ENCODE results near the gene SLC66A1. TPM values are rescaled to one million over a fixed set of nuclear protein-coding genes. Genes with fewer than 3 reads are reported as not detected.

Gene SLC66A1
- total RNA-seq, 2 donors from 2014 or later = 11.4 to 12.0 TPM

DNA sequence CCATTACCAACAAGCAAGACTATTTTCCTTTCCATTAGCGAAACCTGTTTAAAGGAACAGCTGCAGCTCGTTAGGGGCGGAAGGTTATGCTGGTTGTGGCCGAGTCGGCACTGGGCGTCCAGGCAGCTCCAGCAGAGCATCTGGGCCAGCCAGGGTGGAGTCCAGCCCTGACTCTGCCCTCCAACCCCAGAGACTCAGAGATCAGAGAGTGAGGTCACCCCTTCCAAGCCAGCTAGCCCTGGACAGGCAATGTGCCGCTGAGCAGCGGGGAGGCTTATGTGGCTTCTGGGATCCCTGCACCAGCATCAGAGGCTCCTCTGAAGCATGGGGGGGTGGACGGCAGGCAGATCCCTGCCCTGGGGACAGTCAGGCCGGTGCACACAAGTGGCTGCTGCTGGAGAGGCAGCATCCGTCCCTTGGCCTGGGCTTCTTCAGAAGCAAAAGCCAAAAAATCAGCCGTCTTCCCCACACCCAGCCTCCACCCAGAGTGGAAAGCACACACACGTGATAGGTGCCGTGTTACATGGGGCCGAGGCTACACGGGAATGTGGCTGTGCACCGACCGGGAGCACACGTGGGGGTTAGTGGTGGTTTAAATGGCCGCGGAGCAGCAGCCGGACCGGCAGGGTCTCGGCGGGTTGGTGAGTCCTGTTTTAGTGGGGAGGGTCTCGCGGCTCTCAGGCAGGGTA lies 30.1 kb downstream of the SLC66A1 start:
- DNase-seq (ENCODE audit: low spot score) = no peak
- ATAC-seq (ENCODE audit: insufficient number of reproducible peaks, low FRiP score, low read depth) = no peak
- Histone ChIP-seq H3K4me3 (no peak overlapping the region), H3K27me3 (replicated peaks; ENCODE audit: insufficient read depth) (no peaks in the 10 kb centered on the region), H3K27ac (no peak overlapping the region), H3K36me3 (peaks cover 32% of the 10 kb centered on the region), H3K4me1 (ENCODE audit: control insufficient read depth in 1 of 2, low read depth in 2 of 2) (peaks cover 6 to 15% of the 10 kb centered on the region in 2 donors), H3K9me3 (no peaks in the 10 kb centered on the region)
- TF ChIP-seq, protein P1, sequence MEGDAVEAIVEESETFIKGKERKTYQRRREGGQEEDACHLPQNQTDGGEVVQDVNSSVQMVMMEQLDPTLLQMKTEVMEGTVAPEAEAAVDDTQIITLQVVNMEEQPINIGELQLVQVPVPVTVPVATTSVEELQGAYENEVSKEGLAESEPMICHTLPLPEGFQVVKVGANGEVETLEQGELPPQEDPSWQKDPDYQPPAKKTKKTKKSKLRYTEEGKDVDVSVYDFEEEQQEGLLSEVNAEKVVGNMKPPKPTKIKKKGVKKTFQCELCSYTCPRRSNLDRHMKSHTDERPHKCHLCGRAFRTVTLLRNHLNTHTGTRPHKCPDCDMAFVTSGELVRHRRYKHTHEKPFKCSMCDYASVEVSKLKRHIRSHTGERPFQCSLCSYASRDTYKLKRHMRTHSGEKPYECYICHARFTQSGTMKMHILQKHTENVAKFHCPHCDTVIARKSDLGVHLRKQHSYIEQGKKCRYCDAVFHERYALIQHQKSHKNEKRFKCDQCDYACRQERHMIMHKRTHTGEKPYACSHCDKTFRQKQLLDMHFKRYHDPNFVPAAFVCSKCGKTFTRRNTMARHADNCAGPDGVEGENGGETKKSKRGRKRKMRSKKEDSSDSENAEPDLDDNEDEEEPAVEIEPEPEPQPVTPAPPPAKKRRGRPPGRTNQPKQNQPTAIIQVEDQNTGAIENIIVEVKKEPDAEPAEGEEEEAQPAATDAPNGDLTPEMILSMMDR (IDR thresholded peaks at IDR 0.05) = no peak

DNA sequence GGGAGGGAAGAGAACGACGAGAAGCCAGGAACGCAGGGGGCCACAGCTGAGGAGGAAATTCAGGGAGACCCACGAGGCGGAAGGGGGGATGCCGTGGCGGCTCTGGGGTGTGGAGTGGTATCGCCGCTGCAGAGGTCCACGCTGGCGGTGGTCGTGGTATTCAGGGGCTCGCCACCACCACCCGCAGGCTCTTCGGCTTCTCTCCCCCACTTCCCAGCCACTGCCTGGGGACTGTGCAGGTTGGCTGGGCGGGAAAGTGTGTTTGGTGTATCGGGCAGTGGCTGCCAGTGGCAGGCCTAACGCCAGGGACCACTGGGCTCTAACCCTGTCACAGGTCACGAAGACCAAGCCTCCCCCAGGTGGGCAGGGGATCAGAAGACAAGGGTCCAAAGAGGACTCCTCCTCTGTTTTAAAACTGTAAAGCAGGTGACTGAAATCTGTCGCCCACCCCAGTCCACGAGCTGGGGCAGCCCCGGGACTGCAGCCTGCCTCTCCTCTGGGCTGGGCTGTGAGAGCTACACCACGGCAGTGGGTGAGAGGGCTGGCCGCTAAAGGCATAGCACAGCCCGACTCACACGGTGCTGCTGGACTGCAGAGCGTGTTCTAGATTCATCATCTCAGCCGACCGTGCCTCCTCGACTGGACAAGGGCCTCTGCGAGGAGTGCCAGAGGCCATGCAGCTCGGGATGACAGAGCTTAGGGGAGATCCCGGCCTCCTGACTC lies 30.9 kb downstream of the SLC66A1 start:
- H3K27ac ChIP-seq = no peak overlapping the region
- H3K4me3 ChIP-seq = no peak overlapping the region
- DNase-seq (ENCODE audit: low spot score) (no peak), ATAC-seq (ENCODE audit: insufficient number of reproducible peaks, low FRiP score, low read depth) (no peak)
- TF ChIP-seq, protein P1 (IDR thresholded peaks at IDR 0.05) = no peak
- peaks cover 25% of the 10 kb centered on the region for H3K36me3 ChIP-seq
- H3K9me3 ChIP-seq = no peaks in the 10 kb centered on the region
- H3K4me1 ChIP-seq (ENCODE audit: control insufficient read depth in 1 of 2, low read depth in 2 of 2) = peaks cover 6 to 15% of the 10 kb centered on the region in 2 donors
- no peaks in the 10 kb centered on the region for H3K27me3 ChIP-seq (replicated peaks; ENCODE audit: insufficient read depth)

DNA sequence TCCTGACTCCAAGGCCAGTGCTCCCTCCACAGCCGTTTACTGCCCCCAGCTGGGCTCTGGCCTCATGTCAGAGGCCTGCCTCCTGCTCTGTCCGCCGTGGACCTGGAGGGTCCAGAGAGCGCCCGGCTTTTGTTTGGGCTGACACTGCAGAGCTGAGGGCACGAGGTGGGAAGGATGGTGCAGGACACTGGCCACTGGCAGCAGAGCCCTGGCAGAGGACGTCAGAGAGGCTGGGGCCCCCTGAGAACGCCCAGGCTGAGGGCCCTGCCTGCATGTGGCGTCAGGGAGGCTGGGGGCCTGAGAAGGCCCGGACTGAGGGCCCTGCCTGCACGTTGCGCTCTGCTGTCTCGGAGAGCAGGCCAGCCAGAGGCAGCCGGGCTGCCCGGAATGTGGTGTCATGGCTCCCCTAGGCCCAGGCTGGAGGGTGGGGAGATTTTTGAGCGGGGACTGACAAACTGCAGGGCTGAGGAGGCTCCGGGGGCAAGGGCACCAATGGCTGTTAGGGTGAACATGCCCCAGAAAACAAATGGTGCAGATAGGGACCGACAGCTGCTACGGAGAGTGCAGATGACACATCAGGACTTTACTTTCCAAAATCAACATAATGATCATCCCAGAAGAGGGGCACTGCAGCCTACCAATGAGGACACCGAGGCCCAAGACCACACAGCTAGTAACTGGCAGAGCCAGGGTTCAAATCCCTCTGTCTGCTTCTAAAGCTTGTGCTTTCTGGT lies 31.7 kb downstream of the SLC66A1 start:
- no peaks in the 10 kb centered on the region for H3K9me3 ChIP-seq
- TF ChIP-seq, protein P1 (IDR thresholded peaks at IDR 0.05) = no peak
- ATAC-seq (ENCODE audit: insufficient number of reproducible peaks, low FRiP score, low read depth) (no peak), DNase-seq (ENCODE audit: low spot score) (no peak)
- H3K27ac ChIP-seq = no peak overlapping the region
- no peaks in the 10 kb centered on the region for H3K27me3 ChIP-seq (replicated peaks; ENCODE audit: insufficient read depth)
- H3K4me1 ChIP-seq (ENCODE audit: control insufficient read depth in 1 of 2, low read depth in 2 of 2) = peaks cover 6 to 15% of the 10 kb centered on the region in 2 donors
- no peak overlapping the region for H3K4me3 ChIP-seq
- H3K36me3 ChIP-seq = peaks cover 27% of the 10 kb centered on the region

DNA sequence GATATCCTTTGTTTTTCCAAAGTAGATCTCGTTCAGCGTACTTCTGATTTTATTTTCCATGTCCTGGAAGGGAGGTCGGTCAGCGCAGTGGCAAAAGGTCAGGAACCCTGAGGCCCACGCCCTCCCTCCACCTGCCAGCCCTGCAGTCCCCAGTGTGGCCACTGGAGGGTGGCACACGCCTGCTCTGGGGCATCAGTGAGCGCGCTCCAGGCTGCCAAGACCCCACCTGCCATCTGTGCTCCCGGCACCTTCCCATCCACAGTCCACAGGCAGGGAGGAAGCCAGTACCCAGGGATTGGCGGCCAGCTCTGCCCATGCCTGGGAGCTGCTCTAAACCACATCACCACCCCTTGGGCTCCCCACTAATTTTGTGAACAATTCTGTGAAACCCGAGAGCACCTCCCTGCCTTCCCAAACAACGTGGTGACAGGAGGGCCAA lies 32.3 kb downstream of the SLC66A1 start:
- TF ChIP-seq, protein P1 (IDR thresholded peaks at IDR 0.05) = peak; percentile 89
- Histone ChIP-seq H3K36me3 (peaks cover 32% of the 10 kb centered on the region), H3K4me1 (ENCODE audit: control insufficient read depth in 1 of 2, low read depth in 2 of 2) (peaks cover 6 to 15% of the 10 kb centered on the region in 2 donors), H3K27ac (no peak overlapping the region), H3K4me3 (no peak overlapping the region), H3K27me3 (replicated peaks; ENCODE audit: insufficient read depth) (no peaks in the 10 kb centered on the region), H3K9me3 (no peaks in the 10 kb centered on the region)
- no peak for DNase-seq (ENCODE audit: low spot score)
- no peak for ATAC-seq (ENCODE audit: insufficient number of reproducible peaks, low FRiP score, low read depth)

DNA sequence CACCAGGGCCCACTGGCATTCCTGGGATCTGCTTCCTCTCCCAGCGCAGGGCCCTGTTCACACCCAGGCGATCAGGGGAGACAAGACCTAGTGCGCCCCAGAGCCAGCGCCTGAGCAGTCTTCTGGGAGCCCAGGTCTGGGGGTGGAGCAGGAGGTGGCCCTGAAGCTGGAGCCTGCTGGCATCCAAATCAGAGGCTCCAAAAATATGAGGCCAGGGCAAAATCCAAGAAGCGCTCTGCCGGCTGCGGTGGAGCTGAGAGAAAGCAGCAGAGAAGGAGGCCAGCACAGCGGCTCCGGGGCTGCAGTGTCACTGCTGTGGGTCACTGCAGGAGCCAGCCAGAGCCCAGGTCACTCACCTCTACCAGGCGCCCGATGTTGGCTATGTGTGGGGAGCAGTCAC lies 32.7 kb downstream of the SLC66A1 start:
- Histone ChIP-seq H3K4me3 (no peak overlapping the region), H3K4me1 (ENCODE audit: control insufficient read depth in 1 of 2, low read depth in 2 of 2) (peaks cover 6 to 15% of the 10 kb centered on the region in 2 donors), H3K27ac (no peak overlapping the region), H3K9me3 (no peaks in the 10 kb centered on the region), H3K36me3 (peaks cover 36% of the 10 kb centered on the region), H3K27me3 (replicated peaks; ENCODE audit: insufficient read depth) (no peaks in the 10 kb centered on the region)
- no peak for ATAC-seq (ENCODE audit: insufficient number of reproducible peaks, low FRiP score, low read depth)
- DNase-seq (ENCODE audit: low spot score) = no peak
- TF ChIP-seq, protein P1 (IDR thresholded peaks at IDR 0.05) = no peak
